H1 (cell line): ENCODE results near the gene SLC22A15. TPM values are rescaled to one million over a fixed set of nuclear protein-coding genes. Genes with fewer than 3 reads are reported as not detected.

Source experiments
- BCL11A ChIP-seq, 2 experiments: IDR thresholded peaks; one replicate each; pipeline ENCODE4 v1.6.1; 2011; ENCODE audit warnings: low read depth in 2 of 2, low read length in 2 of 2, mild to moderate bottlenecking in 2 of 2
- CTCF ChIP-seq, 3 experiments: IDR thresholded peaks; 1 replicate in 2 of 3; 2 replicates in 1 of 3; pipeline versions ENCODE4 v1.5.1 to v1.6.1; 2011; ENCODE audit warnings: low read length in 3 of 3, mild to moderate bottlenecking in 3 of 3, inconsistent platforms in 2 of 3, low read depth in 1 of 3, moderate library complexity in 1 of 3; ENCODE audit not compliant: insufficient read depth in 1 of 3; ENCODE audit errors: control extremely low read depth in 1 of 3
- EZH2 ChIP-seq: fragments of 200-600 bp; sonication (generic); IDR thresholded peaks from 2 replicates; pipeline ENCODE4 v1.7.1; 2012; ENCODE audit warnings: low read depth, mild to moderate bottlenecking, moderate library complexity, low read length, inconsistent platforms; ENCODE audit not compliant: severe bottlenecking
- RBBP5 ChIP-seq: IDR thresholded peaks from 2 replicates; pipeline ENCODE4 v1.7.1; 2012; ENCODE audit warnings: low read depth, mild to moderate bottlenecking, inconsistent platforms, low read length, moderate library complexity, borderline replicate concordance
- RXRA ChIP-seq: IDR thresholded peaks from 2 replicates; pipeline ENCODE4 v1.6.1; 2011; ENCODE audit warnings: low read depth, mild to moderate bottlenecking, low read length, moderate library complexity; ENCODE audit not compliant: insufficient read depth
- SP1 ChIP-seq: IDR thresholded peaks from 2 replicates; pipeline ENCODE4 v1.6.1; 2011; ENCODE audit warnings: low read depth, low read length
- SUZ12 ChIP-seq: fragments of 200-600 bp; sonication (generic); IDR thresholded peaks from 2 replicates; pipeline ENCODE4 v1.6.1; 2012; ENCODE audit warnings: mild to moderate bottlenecking, inconsistent platforms, low read length, moderate library complexity, mixed read lengths
- TCF12 ChIP-seq: IDR thresholded peaks from 2 replicates; pipeline ENCODE4 v1.6.1; 2011; ENCODE audit warnings: low read depth, mild to moderate bottlenecking, low read length
- polyA plus RNA-seq, 7 experiments: library from polyadenylated mRNA; depleted of rRNA in 3 of 7; stranded (reverse) in 5 of 7; unstranded in 2 of 7; fragments of >200 nt in 5 of 7; fragments of 200-250 nt in 2 of 7; gene quantifications; 1 replicate in 5 of 7; 2 replicates in 1 of 7; 4 replicates in 1 of 7; pipeline versions ENCODE4 v1.2.1 to v1.2.3, GENCODE V29; 2011 to 2013; ENCODE audit warnings: missing spikeins in 2 of 7, mixed read lengths in 2 of 7
- total RNA-seq: library from RNA; stranded (reverse); fragmentation: NEBNext Ultra II Directional; extraction: Animal tissue kit (Norgen Biotek cat#: 25700); gene quantifications from 2 replicates; pipeline ENCODE4 v1.2.1, GENCODE V29; 2021

SLC22A15 gene
- total and polyA plus RNA-seq, 2 of the 8 experiments (the other 6 are each of a cell fraction or from before 2014, with no cell fraction given), result 3.2 to 3.3 TPM

GRCh38 chr1:115983584-115983983, 7.3 kb downstream of the SLC22A15 start (continued):
- TF ChIP-seq SUZ12 (no peak), RBBP5 (no peak), BCL11A (IDR thresholded peaks at IDR 0.05; ENCODE audit: low read depth in 2 of 2, low read length in 2 of 2) (no peak), CTCF (IDR thresholded peaks at IDR 0.05; ENCODE audit: control extremely low read depth in 1 of 3, insufficient read depth in 1 of 3, low read depth in 1 of 3, low read length in 3 of 3) (no peak), TCF12 (no peak), RXRA (no peak), EZH2 (no peak), SP1 (no peak)
